CD4-positive, alpha-beta T cell treated with Interleukin-6 at 100 ng/mL for 8 hours (primary cell): ENCODE results near the gene HTT-AS.

Experiments
- DNase-seq: peaks from one replicate; pipeline ENCODE4 v3.0.0-alpha.2; 2020; ENCODE audit warnings: mixed read lengths, low spot score

The HTT-AS gene

DNA sequence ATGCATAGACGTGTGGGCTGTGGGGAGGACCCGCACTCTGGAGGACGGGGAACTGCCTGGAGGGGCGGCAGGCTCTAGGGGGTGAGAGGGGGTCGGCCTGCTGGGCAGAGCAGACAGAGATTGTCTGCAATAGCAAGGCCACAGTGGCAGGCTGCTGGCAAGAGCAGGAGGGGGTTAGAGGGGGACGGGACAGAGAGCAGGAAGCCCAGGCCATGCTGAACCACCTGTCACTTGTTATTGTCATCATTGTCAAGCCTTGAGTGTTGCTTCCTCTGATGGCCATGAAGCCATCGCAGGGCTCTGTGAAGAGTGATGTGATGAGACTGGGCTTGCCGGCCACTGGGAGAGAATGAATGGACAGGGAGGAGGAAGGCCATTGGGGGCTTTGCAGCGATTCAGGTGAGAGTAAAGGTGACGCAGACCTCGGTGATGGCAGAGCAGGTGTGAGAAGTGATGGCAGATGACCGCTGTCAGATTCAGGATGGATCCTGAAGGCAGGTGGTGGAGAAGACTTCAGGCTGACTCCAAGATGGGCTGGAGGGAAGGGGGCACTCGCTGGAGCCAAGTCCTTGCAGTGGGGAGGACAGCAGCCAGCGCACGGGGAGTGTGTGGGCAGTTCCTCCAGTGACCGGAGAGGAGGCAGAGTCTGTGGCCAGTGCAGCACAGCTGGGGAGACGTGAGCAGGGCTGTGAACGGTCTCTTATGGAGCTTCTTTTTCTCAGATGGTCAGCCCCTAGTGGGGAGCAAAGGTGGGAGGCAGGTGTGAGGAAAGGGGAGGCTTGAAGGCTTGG is 43.6 kb downstream of the HTT-AS start:
- DNase-seq = no peak

DNA sequence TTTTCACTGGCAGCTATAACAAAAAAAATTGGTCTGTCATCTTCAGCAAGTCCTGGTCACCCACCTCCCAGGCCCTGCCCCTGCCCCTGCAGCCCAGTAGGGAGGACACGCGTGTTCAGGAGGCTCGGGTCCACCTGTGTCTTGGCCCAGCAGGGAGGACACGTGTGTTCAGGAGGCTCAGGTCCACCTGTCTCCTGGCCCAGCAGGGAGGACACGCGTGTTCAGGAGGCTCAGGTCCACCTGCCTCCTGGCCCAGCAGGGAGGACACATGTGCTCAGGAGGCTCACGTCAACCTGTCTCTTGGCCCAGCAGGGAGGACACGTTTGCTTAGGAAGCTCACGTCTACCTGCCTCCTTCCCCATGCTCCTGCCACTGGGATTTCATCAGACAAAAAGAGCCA is 44.9 kb downstream of the HTT-AS start:
- no peak for DNase-seq

DNA sequence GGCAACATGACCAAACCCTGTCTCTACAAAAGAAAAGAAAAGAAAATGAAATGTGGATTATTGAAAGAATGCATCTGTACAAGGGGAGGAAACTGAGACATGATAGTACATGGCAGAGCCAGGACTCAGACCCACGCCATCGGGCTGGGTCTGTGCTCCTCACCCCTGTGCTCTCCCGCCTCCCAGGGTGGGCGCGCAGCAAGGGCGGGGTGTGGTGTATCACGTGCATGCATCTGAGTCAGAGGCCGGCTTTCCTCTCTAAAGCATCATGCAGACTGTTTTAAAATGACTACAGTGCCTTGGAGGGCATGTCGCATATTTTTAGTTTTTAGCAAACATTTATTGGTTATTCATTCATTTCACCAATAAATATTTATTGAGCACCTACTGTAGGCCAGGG is 47.8 kb downstream of the HTT-AS start:
- no peak for DNase-seq

DNA sequence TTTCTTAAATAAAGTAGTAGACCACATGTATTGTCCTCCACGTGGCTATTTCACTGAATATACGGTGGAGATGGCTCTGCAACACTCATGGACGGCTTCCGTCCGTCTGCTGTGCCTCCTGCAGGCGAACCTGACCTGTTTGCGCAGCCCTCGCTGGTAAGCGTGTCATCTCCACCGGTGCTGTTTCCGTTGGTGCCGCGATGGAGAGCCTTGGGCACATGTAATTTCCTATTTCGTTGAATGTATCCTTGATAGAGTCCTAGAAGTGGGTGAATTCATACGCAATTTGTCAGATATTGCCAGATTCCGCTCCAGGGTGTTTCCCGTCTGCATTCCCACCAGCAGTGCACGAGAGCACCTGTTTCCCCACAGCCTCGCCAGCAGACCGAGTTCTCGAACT is 48.5 kb downstream of the HTT-AS start:
- no peak for DNase-seq

DNA sequence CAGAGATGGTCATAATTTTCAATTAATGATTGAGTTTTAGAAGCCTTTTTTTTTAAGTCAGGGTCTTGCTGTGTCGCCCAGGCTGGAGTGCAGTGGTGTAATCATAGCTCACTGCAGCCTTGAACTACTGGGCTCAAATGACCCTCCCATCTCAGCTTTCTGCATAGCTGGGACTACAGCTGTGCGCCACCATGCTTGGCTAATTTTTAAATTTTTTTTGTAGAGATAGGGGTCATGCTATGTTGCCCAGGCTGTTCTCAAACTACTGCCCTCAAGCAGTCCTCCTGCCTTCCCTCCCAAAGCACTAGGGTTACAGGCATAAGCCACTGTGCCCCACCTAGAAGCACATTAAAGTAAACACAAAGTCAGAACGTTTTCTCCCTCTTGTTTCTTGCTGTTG is 51.7 kb downstream of the HTT-AS start:
- no peak for DNase-seq

DNA sequence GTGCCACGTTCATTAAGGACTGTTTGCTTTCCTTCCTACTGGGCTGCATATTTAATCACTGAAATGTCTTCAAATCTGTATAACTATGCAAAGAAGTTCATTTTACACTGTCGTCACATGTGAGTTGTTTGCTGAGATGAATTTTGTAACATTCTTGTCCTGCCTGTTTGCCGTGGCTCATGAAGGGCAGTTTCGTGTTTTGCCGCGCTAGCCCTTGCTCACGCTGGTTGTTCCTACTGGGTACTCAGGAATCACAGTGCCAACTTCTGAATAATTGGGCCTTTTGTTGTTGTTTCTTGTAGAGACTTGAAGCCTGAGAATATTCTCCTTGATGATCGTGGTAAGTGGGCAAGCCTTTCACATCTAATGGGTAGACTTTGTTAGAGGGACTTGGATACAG is 52.2 kb downstream of the HTT-AS start:
- DNase-seq = no peak

DNA sequence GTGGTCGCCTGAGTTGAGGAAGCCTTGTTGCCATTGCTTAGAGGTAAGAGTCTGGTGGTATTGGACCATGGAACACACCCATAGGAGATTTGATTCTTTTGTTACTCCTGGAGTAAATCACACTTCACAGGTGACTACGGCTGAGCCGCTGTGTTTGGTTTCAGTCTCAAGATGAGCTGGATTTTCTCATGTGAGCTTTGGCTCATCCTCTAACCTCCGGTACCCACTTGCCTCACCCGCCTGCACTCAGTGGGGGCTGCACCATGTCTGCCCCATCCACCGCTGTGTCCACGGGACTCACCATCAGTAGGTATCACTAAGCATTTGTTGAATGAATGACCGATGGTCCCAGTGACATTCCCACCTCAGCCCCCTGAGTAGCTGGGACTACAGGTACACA is 52.7 kb downstream of the HTT-AS start:
- no peak for DNase-seq

DNA sequence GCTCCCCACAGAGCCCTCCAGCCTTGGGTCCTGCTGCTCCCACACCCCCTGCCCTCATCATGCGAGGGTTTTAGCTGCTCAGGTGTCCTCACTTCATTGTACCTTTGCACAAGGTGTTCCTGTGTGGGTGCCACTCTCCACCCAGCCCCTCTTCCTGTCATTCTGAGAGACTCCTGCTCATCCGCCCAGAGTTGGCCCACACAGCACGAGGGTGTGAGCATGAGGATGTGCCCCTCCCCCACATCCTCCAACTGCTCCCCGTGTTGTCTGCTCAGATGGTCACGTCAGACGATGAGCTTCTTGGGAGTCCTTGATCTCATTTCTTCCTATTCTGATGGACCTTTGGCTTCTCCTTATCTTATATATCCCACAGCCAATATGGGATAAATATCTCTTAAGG is 53.2 kb downstream of the HTT-AS start:
- DNase-seq = no peak

DNA sequence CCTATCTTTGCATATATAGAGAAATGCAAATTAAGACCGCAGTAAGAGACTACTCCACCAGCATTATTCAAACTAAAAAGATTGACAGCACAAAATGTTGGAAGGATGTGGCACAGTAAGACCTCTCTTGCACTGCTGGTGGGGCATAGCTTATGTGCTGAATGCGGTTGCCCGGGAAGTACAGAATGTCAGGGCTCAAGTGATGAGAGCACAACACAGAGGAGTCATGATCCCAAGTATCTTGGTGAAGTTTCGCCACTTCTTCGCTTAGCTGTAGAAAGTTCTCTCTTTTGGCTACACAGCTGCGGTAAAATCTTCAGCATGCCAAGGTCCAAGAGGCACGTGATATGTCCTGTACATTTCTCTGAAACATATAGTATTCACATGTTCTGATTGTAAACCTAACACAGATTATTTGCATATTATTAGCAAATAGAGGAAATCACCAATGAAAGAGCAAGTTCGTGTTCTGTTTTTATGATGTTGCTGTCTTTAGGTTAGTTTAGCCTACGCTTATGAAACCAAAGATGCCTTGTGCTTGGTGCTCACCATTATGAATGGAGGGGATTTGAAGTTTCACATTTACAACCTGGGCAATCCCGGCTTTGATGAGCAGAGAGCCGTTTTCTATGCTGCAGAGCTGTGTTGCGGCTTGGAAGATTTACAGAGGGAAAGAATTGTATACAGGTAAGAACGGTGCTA is 55.0 kb downstream of the HTT-AS start:
- no peak for DNase-seq

DNA sequence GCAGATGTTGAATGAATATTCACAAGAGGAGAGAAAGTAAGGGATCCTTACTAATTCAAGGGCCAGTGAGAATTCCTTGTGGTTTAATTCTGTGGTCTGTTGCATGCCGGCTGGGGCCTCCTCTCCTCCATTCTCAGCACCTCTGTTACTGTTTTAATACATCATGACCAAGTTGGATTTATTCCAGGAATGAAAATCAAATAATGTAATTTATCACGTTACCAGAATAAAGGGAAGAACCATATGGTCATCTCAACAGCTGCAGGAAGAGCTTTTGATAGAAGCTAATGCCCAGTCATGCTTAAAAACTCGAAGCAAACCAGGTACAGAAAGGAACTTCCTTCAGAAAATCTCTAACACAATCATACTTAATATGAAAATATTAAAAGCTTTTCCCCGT is 56.8 kb downstream of the HTT-AS start:
- DNase-seq = no peak

DNA sequence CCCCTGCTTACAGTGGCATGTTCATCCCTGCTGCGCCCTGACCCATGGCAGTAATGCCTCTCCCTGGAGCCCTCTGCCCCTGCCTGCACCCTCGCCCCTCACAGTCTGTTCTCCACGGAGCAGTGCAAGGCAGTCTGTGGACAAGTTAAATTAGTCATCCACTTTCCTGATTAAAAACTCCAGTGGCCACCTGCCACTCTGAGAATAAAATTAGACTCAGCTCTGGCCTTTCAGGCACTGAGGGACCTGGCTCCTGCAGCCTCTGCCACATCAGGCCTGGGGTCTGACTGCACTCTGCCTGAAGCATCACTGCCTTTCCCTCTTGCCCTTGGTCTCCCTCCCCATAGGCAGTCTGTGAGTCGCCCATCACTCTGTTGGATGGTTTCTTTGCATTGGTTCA is 57.4 kb downstream of the HTT-AS start:
- DNase-seq = no peak

DNA sequence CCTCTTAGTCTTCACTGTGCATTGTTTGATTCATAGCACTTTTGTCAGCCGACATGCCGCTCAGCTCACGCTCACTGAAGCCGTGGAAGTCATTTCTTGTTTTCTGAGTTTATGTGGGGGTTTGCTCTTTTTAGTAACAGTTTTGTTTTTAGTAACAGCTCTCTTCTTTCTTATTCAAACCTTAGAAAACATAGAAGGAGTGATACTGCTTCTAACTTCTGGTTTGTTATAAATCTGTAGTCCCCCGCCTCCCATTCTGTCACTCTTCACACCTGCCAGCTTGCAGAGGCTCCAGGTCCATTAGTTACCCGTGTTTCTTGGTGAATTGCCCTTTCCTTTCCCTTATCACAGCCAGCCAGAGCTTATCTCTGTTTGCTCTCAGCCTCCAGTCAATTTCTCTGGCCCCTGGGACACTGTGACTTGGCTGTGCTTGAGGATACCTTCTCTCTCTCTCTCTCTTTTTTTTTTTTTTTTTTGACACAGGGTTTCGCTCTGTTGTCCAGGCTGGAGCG is 60.4 kb downstream of the HTT-AS start:
- DNase-seq = no peak
